A673 (cell line): ENCODE measurements around the gene ANKZF1. TPM values are rescaled to one million over a fixed set of nuclear protein-coding genes. Genes with fewer than 3 reads are reported as not detected.

Experiments used
- BruUV-seq: library from RNA; stranded (reverse); fragments of 400-500 nt; replicated peaks from 2 replicates; lab custom pipeline; 2021; lab: Mats Ljungman, UMichigan
- CTCF ChIA-PET: fragments of 300-600 bp; sonication (Branson Sonifier 250); formaldehyde crosslinking; loops from one replicate; lab custom pipeline; 2022; ENCODE audit warnings: antibody characterized with exemption; lab: Charles Lee
- POLR2A ChIA-PET: fragments of 300-600 bp; sonication (Branson Sonifier 250); formaldehyde crosslinking; loops from one replicate; lab custom pipeline; 2022; ENCODE audit warnings: antibody characterized with exemption; ENCODE audit not compliant: low non-redundant PET; lab: Charles Lee
- DNase-seq: peaks from one replicate; pipeline ENCODE4 v3.0.0-alpha.2; 2015; ENCODE audit warnings: low spot score
- H3K27ac ChIP-seq: fragments of 200-600 bp; sonication (generic); 2 replicates; pipeline ENCODE4 v1.5.1; 2016; ENCODE audit warnings: mixed run types, low read depth, mild to moderate bottlenecking, mixed read lengths, antibody characterized with exemption, low read length; ENCODE audit not compliant: poor library complexity, severe bottlenecking
- H3K27me3 ChIP-seq: fragments of 200-600 bp; sonication (generic); replicated peaks from 2 replicates; pipeline ENCODE4 v1.6.1; 2017; ENCODE audit warnings: mixed run types, low read depth, mild to moderate bottlenecking, mixed read lengths, antibody characterized with exemption, low read length; ENCODE audit not compliant: insufficient read depth, poor library complexity
- H3K36me3 ChIP-seq: fragments of 200-600 bp; sonication (generic); 2 replicates; pipeline ENCODE4 v1.6.1; 2016; ENCODE audit warnings: mixed run types, mild to moderate bottlenecking, mixed read lengths, antibody characterized with exemption, low read length; ENCODE audit not compliant: insufficient read depth, poor library complexity, severe bottlenecking
- H3K4me1 ChIP-seq: fragments of 200-600 bp; sonication (generic); 2 replicates; pipeline ENCODE4 v1.6.1; 2017; ENCODE audit warnings: mixed run types, mild to moderate bottlenecking, mixed read lengths, antibody characterized with exemption, low read length; ENCODE audit not compliant: insufficient read depth, poor library complexity, severe bottlenecking
- H3K4me3 ChIP-seq: fragments of 200-600 bp; sonication (generic); 2 replicates; pipeline ENCODE4 v1.5.1; 2016; ENCODE audit warnings: low read depth, mixed run types, mild to moderate bottlenecking, mixed read lengths, low read length; ENCODE audit not compliant: poor library complexity, severe bottlenecking
- H3K9me3 ChIP-seq: fragments of 200-600 bp; sonication (generic); 2 replicates; pipeline ENCODE4 v1.6.1; 2016; ENCODE audit warnings: mixed run types, low read depth, mild to moderate bottlenecking, mixed read lengths, antibody characterized with exemption, low read length; ENCODE audit not compliant: poor library complexity, severe bottlenecking
- EZH2 ChIP-seq: fragments of 200-600 bp; sonication (generic); IDR thresholded peaks from 2 replicates; pipeline ENCODE4 v1.6.1; 2017; ENCODE audit warnings: borderline replicate concordance, low read depth, mild to moderate bottlenecking, mixed read lengths, antibody characterized with exemption, low read length; ENCODE audit not compliant: poor library complexity, severe bottlenecking
- intact Hi-C: fragments of 100-400 bp; cut with micrococcal nuclease; formaldehyde crosslinking; loops from one replicate; pipeline ENCODE4 v1.10.0; 2022; ENCODE audit not compliant: unreplicated experiment
- total RNA-seq: library from RNA; stranded (reverse); gene quantifications from 2 replicates; pipeline ENCODE4 v1.2.3, GENCODE V29; 2021
- TF ChIP-seq, protein P1 (sequence below): fragments of 300-800, 200-600 bp; sonication (generic); conservative IDR thresholded peaks from 2 replicates; pipeline ENCODE4 v1.5.1; 2017; ENCODE audit warnings: low read depth, mild to moderate bottlenecking, antibody characterized with exemption, low read length, moderate library complexity, mixed read lengths

The ANKZF1 gene
- total RNA-seq, 1 experiment from 2014 or later, result 30.6 TPM

DNA sequence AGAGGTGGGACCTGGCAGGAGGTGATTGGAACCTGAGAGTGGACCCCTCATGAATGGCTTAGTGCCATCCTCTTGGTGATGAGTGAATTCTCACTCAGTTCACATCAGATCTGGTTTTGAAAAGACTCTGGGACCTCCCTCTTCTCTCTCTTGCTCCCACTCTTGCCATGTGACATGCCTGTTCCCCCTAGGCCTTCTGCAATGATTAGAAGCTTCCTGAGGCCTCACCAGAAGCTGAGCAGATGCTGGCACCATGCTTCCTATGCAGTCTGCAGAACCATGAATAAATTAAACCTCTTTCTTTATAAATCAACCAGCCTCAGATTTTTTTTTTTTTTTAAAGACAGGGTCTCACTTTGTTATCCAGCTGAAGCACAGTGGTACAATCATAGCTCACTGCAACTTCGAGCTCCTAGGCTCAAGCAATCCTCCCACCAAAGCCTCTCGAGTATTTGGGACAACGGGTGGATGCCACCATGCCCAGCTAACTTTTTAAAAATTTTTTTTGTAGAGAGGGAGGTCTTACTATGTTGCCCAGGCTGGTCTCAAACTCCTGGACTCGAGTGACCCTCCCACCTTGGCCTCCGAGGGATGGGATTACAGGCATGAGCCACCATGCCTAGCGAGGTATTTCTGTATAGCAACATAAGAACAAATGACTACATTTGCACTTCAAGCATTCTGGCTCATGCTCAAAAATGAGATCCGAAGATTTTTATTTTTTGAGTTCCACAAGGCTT, 25.0 kb upstream of the ANKZF1 start:
- H3K36me3 ChIP-seq, result peaks cover 10% of the 10 kb centered on the region
- intact Hi-C loops, result no loop called here
- TF ChIP-seq EZH2, result no peak
- TF ChIP-seq, protein P1, sequence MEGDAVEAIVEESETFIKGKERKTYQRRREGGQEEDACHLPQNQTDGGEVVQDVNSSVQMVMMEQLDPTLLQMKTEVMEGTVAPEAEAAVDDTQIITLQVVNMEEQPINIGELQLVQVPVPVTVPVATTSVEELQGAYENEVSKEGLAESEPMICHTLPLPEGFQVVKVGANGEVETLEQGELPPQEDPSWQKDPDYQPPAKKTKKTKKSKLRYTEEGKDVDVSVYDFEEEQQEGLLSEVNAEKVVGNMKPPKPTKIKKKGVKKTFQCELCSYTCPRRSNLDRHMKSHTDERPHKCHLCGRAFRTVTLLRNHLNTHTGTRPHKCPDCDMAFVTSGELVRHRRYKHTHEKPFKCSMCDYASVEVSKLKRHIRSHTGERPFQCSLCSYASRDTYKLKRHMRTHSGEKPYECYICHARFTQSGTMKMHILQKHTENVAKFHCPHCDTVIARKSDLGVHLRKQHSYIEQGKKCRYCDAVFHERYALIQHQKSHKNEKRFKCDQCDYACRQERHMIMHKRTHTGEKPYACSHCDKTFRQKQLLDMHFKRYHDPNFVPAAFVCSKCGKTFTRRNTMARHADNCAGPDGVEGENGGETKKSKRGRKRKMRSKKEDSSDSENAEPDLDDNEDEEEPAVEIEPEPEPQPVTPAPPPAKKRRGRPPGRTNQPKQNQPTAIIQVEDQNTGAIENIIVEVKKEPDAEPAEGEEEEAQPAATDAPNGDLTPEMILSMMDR, result no peak
- H3K27ac ChIP-seq, result no peak overlapping the region
- H3K27me3 ChIP-seq, result no peaks in the 10 kb centered on the region
- CTCF ChIA-PET, result interaction anchor here (0.7 kb wide), 1 partner anchor 132 kb away, joined by 4 read pairs; no protein-coding TSS in a partner anchor
- POLR2A ChIA-PET, result interaction anchor here (0.6 kb wide), 1 partner anchor 28 kb away, joined by 3 read pairs; the partner anchor contains the start of gene CNPPD1
- no peak for DNase-seq
- H3K9me3 ChIP-seq, result no peaks in the 10 kb centered on the region
- peaks cover 15% of the 10 kb centered on the region for H3K4me1 ChIP-seq
- no TSS peak for BruUV-seq
- H3K4me3 ChIP-seq, result no peak overlapping the region

DNA sequence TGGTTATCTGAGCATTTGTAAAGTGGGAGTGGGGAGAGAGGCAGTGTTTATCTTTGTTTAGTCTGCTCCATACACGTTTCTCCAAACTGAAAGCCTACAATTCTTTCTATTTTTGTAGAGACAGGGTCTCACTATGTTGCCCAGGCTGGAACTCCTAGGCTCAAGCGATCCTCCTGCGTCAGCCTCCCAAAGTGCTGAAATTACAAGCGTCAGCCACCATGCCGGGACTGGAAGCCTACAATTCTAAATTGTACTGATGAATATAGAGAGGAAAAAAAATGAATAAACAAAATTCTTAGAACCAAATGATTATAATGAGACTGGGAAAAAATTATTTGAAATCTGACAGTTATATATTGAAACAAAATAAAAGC, 24.5 kb upstream of the ANKZF1 start:
- H3K27me3 ChIP-seq, result no peaks in the 10 kb centered on the region
- CTCF ChIA-PET, result no interaction called here
- peaks cover 16% of the 10 kb centered on the region for H3K36me3 ChIP-seq
- no peak overlapping the region for H3K4me3 ChIP-seq
- H3K9me3 ChIP-seq, result no peaks in the 10 kb centered on the region
- intact Hi-C loops, result no loop called here
- DNase-seq, result no peak
- H3K27ac ChIP-seq, result no peak overlapping the region
- no peak for TF ChIP-seq EZH2
- TF ChIP-seq, protein P1, result no peak
- BruUV-seq, result no TSS peak
- peaks cover 15% of the 10 kb centered on the region for H3K4me1 ChIP-seq
- POLR2A ChIA-PET, result no interaction called here

DNA sequence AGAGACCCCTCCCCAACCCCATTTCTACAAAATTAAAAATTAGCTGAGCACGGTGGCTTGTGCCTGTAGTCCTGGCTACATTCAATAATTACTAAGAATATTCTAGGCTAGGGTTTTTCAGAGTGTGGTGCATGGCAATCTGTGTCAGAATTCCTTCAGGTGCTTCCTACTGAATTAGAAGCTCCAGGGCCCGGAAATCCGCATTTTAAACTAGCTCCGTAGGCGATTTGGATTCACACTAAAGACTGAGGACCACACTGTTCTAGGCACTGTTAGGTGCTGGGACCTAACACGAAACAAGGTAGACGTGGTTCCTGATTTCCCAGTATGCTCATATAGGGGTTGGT, 23.7 kb upstream of the ANKZF1 start:
- peaks cover 24% of the 10 kb centered on the region for H3K36me3 ChIP-seq
- no TSS peak for BruUV-seq
- CTCF ChIA-PET, result interaction anchor here (0.9 kb wide), 1 partner anchor 39 kb away, joined by 3 read pairs; no protein-coding TSS in a partner anchor
- H3K9me3 ChIP-seq, result no peaks in the 10 kb centered on the region
- DNase-seq, result no peak
- H3K4me1 ChIP-seq, result peaks cover 15% of the 10 kb centered on the region
- H3K27me3 ChIP-seq, result no peaks in the 10 kb centered on the region
- peak overlapping the region; percentile 75 for H3K4me3 ChIP-seq
- H3K27ac ChIP-seq, result peak overlapping the region; percentile 78
- TF ChIP-seq EZH2, result no peak
- TF ChIP-seq, protein P1, result no peak
- intact Hi-C loops, result no loop called here
- POLR2A ChIA-PET, result interaction anchor here (0.6 kb wide), 1 partner anchor 32 kb away, joined by 3 read pairs; no protein-coding TSS in a partner anchor
